ENCODE results near the gene FJX1.

- TF ChIP-seq POLR2AphosphoS5 (IDR thresholded peaks at IDR 0.05) (no peak), CTCF (IDR thresholded peaks at IDR 0.05 in 8 of 11, conservative IDR thresholded peaks at IDR 0.05 in 3 of 11) (no peak), POLR2A (IDR thresholded peaks at IDR 0.05) (no peak)
Observed at GRCh38 chr11:35641171-35641897, 23.1 kb downstream of the FJX1 start.

All from spleen (tissue), 7 donors.